ENCODE measurements around the gene PARD3B.
A peak's percentile ranks its signal among the peaks of the same experiment; 100 is the strongest.

The PARD3B gene

GRCh38 chr2:205494537-205495235 lies 949.4 kb downstream of the PARD3B start:
- DNase-seq: no peak

- no peak for DNase-seq
Observed at GRCh38 chr2:205495819-205496218, 950.5 kb downstream of the PARD3B start.

- DNase-seq: no peak
Observed at GRCh38 chr2:205496370-205496769, 951.1 kb downstream of the PARD3B start.

GRCh38 chr2:205496772-205497171 lies 951.5 kb downstream of the PARD3B start:
- DNase-seq: no peak

GRCh38 chr2:205499006-205499405 lies 953.7 kb downstream of the PARD3B start:
- DNase-seq: no peak

- no peak for DNase-seq
Observed at GRCh38 chr2:205500065-205500464, 954.8 kb downstream of the PARD3B start.

- no peak for DNase-seq
Observed at GRCh38 chr2:205500951-205501350, 955.7 kb downstream of the PARD3B start.

GRCh38 chr2:205501826-205502225 lies 956.6 kb downstream of the PARD3B start:
- DNase-seq: no peak

- no peak for DNase-seq
Observed at GRCh38 chr2:205505371-205505770, 960.1 kb downstream of the PARD3B start.

- DNase-seq: no peak
Observed at GRCh38 chr2:205509655-205510054, 964.4 kb downstream of the PARD3B start.

- DNase-seq: no peak
Observed at GRCh38 chr2:205510345-205510744, 965.1 kb downstream of the PARD3B start.

- DNase-seq: peak; percentile 24
Observed at GRCh38 chr2:205511221-205511620, 965.9 kb downstream of the PARD3B start.

- peak; percentile 37 for DNase-seq
Observed at GRCh38 chr2:205511641-205512040, 966.4 kb downstream of the PARD3B start.

GRCh38 chr2:205520311-205520710 lies 975.0 kb downstream of the PARD3B start:
- DNase-seq: no peak

GRCh38 chr2:205524656-205525055 lies 979.4 kb downstream of the PARD3B start:
- no peak for DNase-seq

GRCh38 chr2:205527801-205528200 lies 982.5 kb downstream of the PARD3B start:
- no peak for DNase-seq

- DNase-seq: no peak
Observed at GRCh38 chr2:205531072-205531471, 985.8 kb downstream of the PARD3B start.

GRCh38 chr2:205531489-205532148 lies 986.3 kb downstream of the PARD3B start:
- DNase-seq: no peak

GRCh38 chr2:205535001-205535400 lies 989.7 kb downstream of the PARD3B start:
- no peak for DNase-seq

- DNase-seq: no peak
Observed at GRCh38 chr2:205539603-205540002, 994.3 kb downstream of the PARD3B start.

- DNase-seq: no peak
Observed at GRCh38 chr2:205540036-205540435, 994.8 kb downstream of the PARD3B start.

GRCh38 chr2:205543262-205543843 lies 998.1 kb downstream of the PARD3B start:
- DNase-seq: no peak

- DNase-seq: no peak
Observed at GRCh38 chr2:205543937-205544702, 998.8 kb downstream of the PARD3B start.
